Panc1 (cell line): ENCODE results near the gene KRT84. TPM values are rescaled to one million over a fixed set of nuclear protein-coding genes. Genes with fewer than 3 reads are reported as not detected.

Experiments
- ATAC-seq: fragments of 200-7000 bp; cut with Tn5 transposase; 2 replicates; pipeline ENCODE4 v1.9.1; 2020; ENCODE audit warnings: mild to moderate bottlenecking, moderate library complexity
- BruUV-seq: library from RNA; stranded (reverse); fragments of 400-500 nt; replicated peaks from 2 replicates; lab custom pipeline; 2021; lab: Mats Ljungman, UMichigan
- CTCF ChIA-PET: fragments of 300-600 bp; sonication (Branson Sonifier 250); formaldehyde crosslinking; loops from one replicate; lab custom pipeline; 2022; ENCODE audit warnings: antibody characterized with exemption; lab: Charles Lee
- POLR2A ChIA-PET: fragments of 300-600 bp; sonication (Branson Sonifier 250); formaldehyde crosslinking; loops from one replicate; lab custom pipeline; 2022; ENCODE audit warnings: antibody characterized with exemption; lab: Charles Lee
- DNase-seq: peaks from one replicate; pipeline ENCODE4 v3.0.0-alpha.2; 2010; ENCODE audit warnings: low read depth, low spot score
- H3K27ac ChIP-seq: 2 replicates; pipeline ENCODE4 v1.5.1; 2011; ENCODE audit warnings: mild to moderate bottlenecking, low read length, inconsistent platforms
- H3K27me3 ChIP-seq: fragments of 200-500 bp; sonication (Bioruptor generic); 2 replicates; pipeline ENCODE4 v1.6.0; 2014; ENCODE audit warnings: low read length, inconsistent platforms; ENCODE audit not compliant: control insufficient read depth, insufficient read depth
- H3K36me3 ChIP-seq: fragments of 200-500 bp; sonication (Bioruptor generic); 2 replicates; pipeline ENCODE4 v1.5.1; 2014; ENCODE audit warnings: inconsistent platforms, mild to moderate bottlenecking, low read length, moderate library complexity; ENCODE audit not compliant: control insufficient read depth, insufficient read depth
- H3K4me1 ChIP-seq: 2 replicates; pipeline ENCODE4 v1.5.1; 2011; ENCODE audit warnings: inconsistent platforms, mild to moderate bottlenecking, low read length, moderate library complexity; ENCODE audit not compliant: control insufficient read depth, insufficient read depth
- H3K4me3 ChIP-seq, 2 experiments: 2 replicates each; pipeline ENCODE4 v1.5.1; 2011 to 2012; ENCODE audit warnings: low read depth in 2 of 2, low read length in 2 of 2, mild to moderate bottlenecking in 2 of 2, inconsistent platforms in 1 of 2, moderate library complexity in 1 of 2
- H3K9me3 ChIP-seq: fragments of 200-500 bp; sonication (Bioruptor generic); 2 replicates; pipeline ENCODE4 v1.5.1; 2014; ENCODE audit warnings: low read depth, mild to moderate bottlenecking, inconsistent platforms, low read length, moderate library complexity; ENCODE audit not compliant: control insufficient read depth, insufficient read depth
- CTCF ChIP-seq: fragments of 450-650 bp; IDR thresholded peaks from 2 replicates; pipeline ENCODE4 v1.5.1; 2017; ENCODE audit warnings: mild to moderate bottlenecking
- POLR2AphosphoS5 ChIP-seq: IDR thresholded peaks from 2 replicates; pipeline ENCODE4 v1.6.1; 2012; ENCODE audit warnings: mild to moderate bottlenecking, low read depth, low read length, moderate library complexity
- SIN3A ChIP-seq: IDR thresholded peaks from 2 replicates; pipeline ENCODE4 v1.6.1; 2012; ENCODE audit warnings: low read depth, mild to moderate bottlenecking, low read length, moderate library complexity, borderline replicate concordance; ENCODE audit not compliant: insufficient read depth
- TCF7L2 ChIP-seq: IDR thresholded peaks from 2 replicates; pipeline ENCODE4 v1.6.1; 2011; ENCODE audit warnings: mild to moderate bottlenecking, low read depth, low read length, inconsistent platforms
- in situ Hi-C: cut with HindIII; loops from 2 replicates; pipeline ENCODE4 v1.10.0; 2016; ENCODE audit warnings: low sequenced_read_pairs, low pct_unique_long_range_greater_than_20kb
- intact Hi-C: fragments of 100-400 bp; cut with micrococcal nuclease; formaldehyde crosslinking; loops from one replicate; pipeline ENCODE4 v1.10.0; 2022; ENCODE audit not compliant: unreplicated experiment
- total RNA-seq: library from RNA; stranded (reverse); gene quantifications from one replicate; pipeline ENCODE4 v1.2.1, GENCODE V29; 2021; ENCODE audit not compliant: unreplicated experiment
- TF ChIP-seq, protein P1 (sequence below), 2 experiments: IDR thresholded peaks; 2 replicates each; pipeline ENCODE4 v1.6.1; 2011 to 2012; ENCODE audit warnings: low read depth in 2 of 2, control low read depth in 1 of 2, low read length in 1 of 2, mild to moderate bottlenecking in 1 of 2, moderate library complexity in 1 of 2; ENCODE audit not compliant: insufficient read depth in 1 of 2

Gene KRT84
- total RNA-seq, 1 experiment from 2014 or later, result not detected

DNA sequence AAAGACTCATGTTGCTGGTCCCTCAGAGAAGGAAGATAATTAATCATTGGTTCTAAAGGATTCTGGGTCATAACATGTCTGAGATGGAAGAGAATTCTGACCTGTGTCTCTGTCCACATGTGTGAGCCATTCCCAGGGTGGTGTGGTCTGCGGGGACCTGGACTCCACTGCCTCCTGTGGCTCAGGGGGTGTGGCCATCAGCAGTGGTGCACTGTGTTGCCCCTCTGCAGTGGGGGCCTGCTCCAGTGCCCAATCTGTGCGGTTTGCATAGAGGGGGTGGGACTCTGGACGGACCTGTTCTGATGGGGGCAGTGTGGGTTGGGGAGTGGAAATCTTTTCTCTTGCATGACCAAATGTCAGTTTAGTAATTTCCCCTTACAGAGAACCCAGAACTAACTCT lies 31.7 kb downstream of the KRT84 start:
- DNase-seq (no peak), ATAC-seq (no peak)
- POLR2A ChIA-PET, result no interaction called here
- in situ Hi-C loops (no loop called here), intact Hi-C loops (no loop called here)
- CTCF ChIA-PET, result no interaction called here
- Histone ChIP-seq H3K4me3 (no peak overlapping the region), H3K27ac (no peak overlapping the region), H3K9me3 (no peaks in the 10 kb centered on the region), H3K27me3 (peaks cover 4% of the 10 kb centered on the region; the same call in 1 of the 2 replicates), H3K4me1 (no peaks in the 10 kb centered on the region), H3K36me3 (no peaks in the 10 kb centered on the region)
- TF ChIP-seq CTCF (no peak), TCF7L2 (no peak), POLR2AphosphoS5 (no peak), SIN3A (no peak)
- TF ChIP-seq, protein P1, sequence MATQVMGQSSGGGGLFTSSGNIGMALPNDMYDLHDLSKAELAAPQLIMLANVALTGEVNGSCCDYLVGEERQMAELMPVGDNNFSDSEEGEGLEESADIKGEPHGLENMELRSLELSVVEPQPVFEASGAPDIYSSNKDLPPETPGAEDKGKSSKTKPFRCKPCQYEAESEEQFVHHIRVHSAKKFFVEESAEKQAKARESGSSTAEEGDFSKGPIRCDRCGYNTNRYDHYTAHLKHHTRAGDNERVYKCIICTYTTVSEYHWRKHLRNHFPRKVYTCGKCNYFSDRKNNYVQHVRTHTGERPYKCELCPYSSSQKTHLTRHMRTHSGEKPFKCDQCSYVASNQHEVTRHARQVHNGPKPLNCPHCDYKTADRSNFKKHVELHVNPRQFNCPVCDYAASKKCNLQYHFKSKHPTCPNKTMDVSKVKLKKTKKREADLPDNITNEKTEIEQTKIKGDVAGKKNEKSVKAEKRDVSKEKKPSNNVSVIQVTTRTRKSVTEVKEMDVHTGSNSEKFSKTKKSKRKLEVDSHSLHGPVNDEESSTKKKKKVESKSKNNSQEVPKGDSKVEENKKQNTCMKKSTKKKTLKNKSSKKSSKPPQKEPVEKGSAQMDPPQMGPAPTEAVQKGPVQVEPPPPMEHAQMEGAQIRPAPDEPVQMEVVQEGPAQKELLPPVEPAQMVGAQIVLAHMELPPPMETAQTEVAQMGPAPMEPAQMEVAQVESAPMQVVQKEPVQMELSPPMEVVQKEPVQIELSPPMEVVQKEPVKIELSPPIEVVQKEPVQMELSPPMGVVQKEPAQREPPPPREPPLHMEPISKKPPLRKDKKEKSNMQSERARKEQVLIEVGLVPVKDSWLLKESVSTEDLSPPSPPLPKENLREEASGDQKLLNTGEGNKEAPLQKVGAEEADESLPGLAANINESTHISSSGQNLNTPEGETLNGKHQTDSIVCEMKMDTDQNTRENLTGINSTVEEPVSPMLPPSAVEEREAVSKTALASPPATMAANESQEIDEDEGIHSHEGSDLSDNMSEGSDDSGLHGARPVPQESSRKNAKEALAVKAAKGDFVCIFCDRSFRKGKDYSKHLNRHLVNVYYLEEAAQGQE (IDR thresholded peaks at IDR 0.05; ENCODE audit: insufficient read depth in 1 of 2, low read depth in 2 of 2, low read length in 1 of 2), result no peak
- no TSS peak for BruUV-seq

- TF ChIP-seq TCF7L2, result no peak
- in situ Hi-C loops (no loop called here), intact Hi-C loops (no loop called here)
- Histone ChIP-seq H3K27me3 (peaks cover 4% of the 10 kb centered on the region; the same call in 1 of the 2 replicates), H3K4me3 (no peak overlapping the region), H3K9me3 (no peaks in the 10 kb centered on the region), H3K36me3 (no peaks in the 10 kb centered on the region), H3K27ac (no peak overlapping the region), H3K4me1 (no peaks in the 10 kb centered on the region)
- BruUV-seq, result no TSS peak
- no peak for DNase-seq
- CTCF ChIA-PET, result no interaction called here
- POLR2A ChIA-PET, result no interaction called here
- no peak for ATAC-seq
These were observed 32.5 kb downstream of the KRT84 start for GRCh38 chr12:52352951-52353350.

DNA sequence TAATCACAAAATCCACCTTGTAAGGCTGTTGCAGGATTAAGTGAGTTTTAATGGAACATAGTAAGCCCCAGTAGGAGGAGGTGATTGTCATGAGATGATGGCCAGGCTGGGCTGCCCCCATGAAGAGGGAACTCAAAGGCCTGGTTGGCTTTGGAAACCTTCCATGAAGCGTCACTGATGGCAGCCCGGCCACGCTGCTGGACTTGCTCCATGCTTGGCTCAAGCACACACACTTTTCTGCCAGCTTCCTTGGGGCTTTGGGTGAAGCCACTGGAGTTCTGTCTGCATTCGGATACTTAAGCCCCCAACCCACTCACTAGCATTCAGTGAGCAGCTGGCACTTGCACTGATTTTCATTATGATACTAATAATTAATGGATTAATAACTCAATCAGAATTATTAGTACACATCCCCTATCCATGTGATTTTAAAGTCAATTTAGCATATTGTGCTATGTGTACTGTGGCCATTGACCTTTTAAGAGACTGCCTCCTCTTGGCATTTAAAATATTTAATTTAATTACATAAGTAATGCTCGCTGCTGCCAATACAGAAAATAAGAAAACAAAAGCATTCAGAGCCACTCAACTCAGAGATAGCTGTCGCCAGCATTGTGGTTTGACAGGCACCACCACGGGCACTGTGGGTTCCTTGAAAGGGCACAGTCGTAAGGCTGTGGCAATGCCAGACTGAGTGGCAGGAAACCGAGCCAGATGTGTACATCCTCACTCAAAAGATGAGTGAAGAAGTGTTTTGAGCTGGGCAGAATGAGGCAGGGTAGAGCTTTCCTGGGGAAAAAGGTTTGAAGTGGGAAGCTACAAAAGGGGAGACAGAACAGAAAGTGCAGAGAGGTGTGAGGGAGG lies 34.0 kb downstream of the KRT84 start:
- CTCF ChIA-PET, result no interaction called here
- intact Hi-C loops, result no loop called here
- Histone ChIP-seq H3K36me3 (no peaks in the 10 kb centered on the region), H3K9me3 (no peaks in the 10 kb centered on the region), H3K4me3 (no peak overlapping the region), H3K27ac (no peak overlapping the region), H3K4me1 (no peaks in the 10 kb centered on the region), H3K27me3 (peaks cover 4% of the 10 kb centered on the region; the same call in 1 of the 2 replicates)
- POLR2A ChIA-PET, result no interaction called here
- in situ Hi-C loops, result no loop called here
- DNase-seq (no peak), ATAC-seq (no peak)
- TF ChIP-seq SIN3A (no peak), CTCF (no peak), TCF7L2 (no peak), POLR2AphosphoS5 (no peak)
- TF ChIP-seq, protein P1 (IDR thresholded peaks at IDR 0.05; ENCODE audit: insufficient read depth in 1 of 2, low read depth in 2 of 2, low read length in 1 of 2), result no peak
- no TSS peak for BruUV-seq
